ENCODE data around the gene MARS1. TPM values are rescaled to one million over a fixed set of nuclear protein-coding genes. Genes with fewer than 3 reads are reported as not detected.

Gene MARS1
- total RNA-seq, 1 donor = 158 TPM

GRCh38 chr12:57541001-57541400 is 53.1 kb downstream of the MARS1 start:
- H3K4me3 ChIP-seq (ENCODE audit: low read depth, low read length) = no peak overlapping the region
- TF ChIP-seq CTCF (IDR thresholded peaks at IDR 0.05; ENCODE audit: insufficient read depth, low read depth, low read length) = no peak
- no peak for DNase-seq (ENCODE audit: low read depth)

- DNase-seq (ENCODE audit: low read depth) = no peak
- no peak for TF ChIP-seq CTCF (IDR thresholded peaks at IDR 0.05; ENCODE audit: insufficient read depth, low read depth, low read length)
- no peak overlapping the region for H3K4me3 ChIP-seq (ENCODE audit: low read depth, low read length)
Measured at GRCh38 chr12:57541717-57542116, 53.8 kb downstream of the MARS1 start.

GRCh38 chr12:57543581-57543980 is 55.7 kb downstream of the MARS1 start:
- no peak overlapping the region for H3K4me3 ChIP-seq (ENCODE audit: low read depth, low read length)
- no peak for DNase-seq (ENCODE audit: low read depth)
- no peak for TF ChIP-seq CTCF (IDR thresholded peaks at IDR 0.05; ENCODE audit: insufficient read depth, low read depth, low read length)

GRCh38 chr12:57545809-57546437 is 58.1 kb downstream of the MARS1 start:
- TF ChIP-seq CTCF (IDR thresholded peaks at IDR 0.05; ENCODE audit: insufficient read depth, low read depth, low read length) = no peak
- H3K4me3 ChIP-seq (ENCODE audit: low read depth, low read length) = peak overlapping the region; percentile 93
- DNase-seq (ENCODE audit: low read depth) = no peak

- peak; percentile 97 for DNase-seq (ENCODE audit: low read depth)
- TF ChIP-seq CTCF (IDR thresholded peaks at IDR 0.05; ENCODE audit: insufficient read depth, low read depth, low read length) = no peak
- peak within 1 kb of the TSS; percentile 93 for H3K4me3 ChIP-seq (ENCODE audit: low read depth, low read length)
Measured at GRCh38 chr12:57546438-57547287, 58.8 kb downstream of the MARS1 start, which contains the start of gene DCTN2. Gene DCTN2, minus strand, starts transcription at chr12:57547192. Its CDS starts 129 bp downstream, at chr12:57547063.

- peak overlapping the region; percentile 93 for H3K4me3 ChIP-seq (ENCODE audit: low read depth, low read length)
- DNase-seq (ENCODE audit: low read depth) = no peak
- TF ChIP-seq CTCF (IDR thresholded peaks at IDR 0.05; ENCODE audit: insufficient read depth, low read depth, low read length) = no peak
Measured at GRCh38 chr12:57547288-57548012, 59.6 kb downstream of the MARS1 start.

Measured in fibroblast of villous mesenchyme (primary cell).